Lower leg skin (tissue), 3 donors: ENCODE data around the gene C1QTNF9B.

ENCODE experiments used
- CTCF ChIP-seq, 3 donors: fragments of 450-650 bp; IDR thresholded peaks; one replicate each; pipeline ENCODE4 v1.5.1; 2016; ENCODE audit warnings: antibody characterized with exemption in 3 of 3, mild to moderate bottlenecking in 3 of 3, moderate library complexity in 2 of 3
- POLR2A ChIP-seq, 2 donors: fragments of 450-650 bp; IDR thresholded peaks; one replicate each; pipeline ENCODE4 v1.6.1; 2016 to 2017; ENCODE audit warnings: antibody characterized with exemption in 2 of 2, mild to moderate bottlenecking in 1 of 2, moderate library complexity in 1 of 2

- no peak for TF ChIP-seq CTCF (IDR thresholded peaks at IDR 0.05)
- no peak for TF ChIP-seq POLR2A (IDR thresholded peaks at IDR 0.05)
These were observed 37.4 kb downstream of the C1QTNF9B start for GRCh38 chr13:23859904-23860303.
